IMR-90 (cell line): ENCODE results near the gene MYH10. TPM values are rescaled to one million over a fixed set of nuclear protein-coding genes. Genes with fewer than 3 reads are reported as not detected.

Experiments used
- ATAC-seq: fragments of 200-7000 bp; cut with Tn5 transposase; 2 replicates; pipeline ENCODE4 v1.9.1; 2020; ENCODE audit warnings: low read depth, mild to moderate bottlenecking, moderate library complexity
- BruUV-seq: library from RNA; stranded (reverse); fragments of 400-500 nt; replicated peaks from 2 replicates; lab custom pipeline; 2021; lab: Mats Ljungman, UMichigan
- CTCF ChIA-PET: fragments of 300-600 bp; formaldehyde crosslinking; extraction: SDS; loops from one replicate; lab custom pipeline; 2021; ENCODE audit warnings: antibody characterized with exemption; lab: Yijun Ruan, JAX
- POLR2A ChIA-PET: fragments of 300-600 bp; sonication (Branson Sonifier 250); formaldehyde crosslinking; loops from one replicate; lab custom pipeline; 2022; ENCODE audit warnings: antibody characterized with exemption; ENCODE audit not compliant: unreplicated experiment; lab: Charles Lee
- DNase-seq: peaks from one replicate; pipeline ENCODE4 v3.0.0; 2013
- H2AFZ ChIP-seq: replicated peaks from 2 replicates; pipeline ENCODE3; 2013; ENCODE audit warnings: low read length, mild to moderate bottlenecking; ENCODE audit not compliant: poor library complexity
- H2AK5ac ChIP-seq: 2 replicates; pipeline ENCODE4 v1.6.1; 2013; ENCODE audit warnings: low read depth, low read length, inconsistent platforms
- H2AK9ac ChIP-seq: replicated peaks from 2 replicates; pipeline ENCODE3; 2013; ENCODE audit warnings: mild to moderate bottlenecking, low read depth, low read length, moderate library complexity; ENCODE audit not compliant: poor library complexity
- H2BK120ac ChIP-seq: 2 replicates; pipeline ENCODE4 v1.6.1; 2013; ENCODE audit warnings: low read depth, low read length, inconsistent platforms
- H2BK15ac ChIP-seq: 3 replicates; pipeline ENCODE4 v1.6.1; 2013; ENCODE audit warnings: low read depth, low read length, inconsistent platforms
- H2BK20ac ChIP-seq: 2 replicates; pipeline ENCODE4 v1.6.1; 2013; ENCODE audit warnings: low read depth, mild to moderate bottlenecking, inconsistent platforms, low read length, moderate library complexity
- H2BK5ac ChIP-seq: 2 replicates; pipeline ENCODE4 v1.6.1; 2013; ENCODE audit warnings: mild to moderate bottlenecking, low read depth, low read length, inconsistent platforms; ENCODE audit not compliant: poor library complexity, severe bottlenecking
- H3K14ac ChIP-seq: replicated peaks from 2 replicates; pipeline ENCODE4 v1.6.1; 2013; ENCODE audit warnings: low read depth, low read length, inconsistent platforms
- H3K18ac ChIP-seq: 2 replicates; pipeline ENCODE4 v1.6.1; 2013; ENCODE audit warnings: low read depth, low read length, control low read depth
- H3K23ac ChIP-seq: 2 replicates; pipeline ENCODE4 v1.6.1; 2013; ENCODE audit warnings: low read depth, low read length, inconsistent platforms
- H3K27ac ChIP-seq: 2 replicates; pipeline ENCODE4 v1.5.1; 2013; ENCODE audit warnings: mild to moderate bottlenecking, control low read depth, low read length; ENCODE audit not compliant: insufficient read depth
- H3K27me3 ChIP-seq: 2 replicates; pipeline ENCODE4 v1.6.1; 2013; ENCODE audit warnings: low read length; ENCODE audit not compliant: control insufficient read depth, insufficient read depth
- H3K36me3 ChIP-seq: 2 replicates; pipeline ENCODE4 v1.6.1; 2013; ENCODE audit warnings: low read length, mixed read lengths; ENCODE audit not compliant: control insufficient read depth, insufficient read depth
- H3K4ac ChIP-seq: 2 replicates; pipeline ENCODE4 v1.6.1; 2013; ENCODE audit warnings: low read depth, low read length, inconsistent platforms
- H3K4me1 ChIP-seq: 2 replicates; pipeline ENCODE4 v1.6.1; 2013; ENCODE audit warnings: low read length, mixed read lengths; ENCODE audit not compliant: control insufficient read depth, insufficient read depth
- H3K4me2 ChIP-seq: 2 replicates; pipeline ENCODE4 v1.6.1; 2013; ENCODE audit warnings: low read depth, mild to moderate bottlenecking, control low read depth, low read length, moderate library complexity
- H3K4me3 ChIP-seq: 2 replicates; pipeline ENCODE4 v1.5.1; 2013; ENCODE audit warnings: low read depth, mild to moderate bottlenecking, control low read depth, low read length, moderate library complexity; ENCODE audit not compliant: insufficient read depth
- H3K56ac ChIP-seq: 2 replicates; pipeline ENCODE4 v1.6.1; 2013; ENCODE audit warnings: low read length, inconsistent platforms; ENCODE audit not compliant: insufficient read depth; ENCODE audit errors: extremely low read depth
- H3K79me1 ChIP-seq, 2 experiments: 2 replicates each; pipeline ENCODE4 v1.6.1; 2013; ENCODE audit warnings: low read length in 2 of 2, inconsistent platforms in 1 of 2, low read depth in 1 of 2
- H3K9ac ChIP-seq: 2 replicates; pipeline ENCODE4 v1.6.1; 2013; ENCODE audit warnings: low read depth, low read length, control low read depth
- H3K9me1 ChIP-seq: 2 replicates; pipeline ENCODE4 v1.6.1; 2013; ENCODE audit warnings: low read length, inconsistent platforms; ENCODE audit not compliant: insufficient read depth
- H3K9me3 ChIP-seq: 2 replicates; pipeline ENCODE4 v1.6.1; 2013; ENCODE audit warnings: low read length; ENCODE audit not compliant: control insufficient read depth, insufficient read depth
- H4K20me1 ChIP-seq: 2 replicates; pipeline ENCODE4 v1.6.1; 2013; ENCODE audit warnings: low read length, inconsistent platforms; ENCODE audit not compliant: insufficient read depth
- H4K5ac ChIP-seq: 2 replicates; pipeline ENCODE4 v1.6.1; 2013; ENCODE audit warnings: mild to moderate bottlenecking, low read depth, low read length, control low read depth
- H4K8ac ChIP-seq, 2 experiments: 2 replicates each; pipeline ENCODE4 v1.6.1; 2013; ENCODE audit warnings: low read depth in 2 of 2, low read length in 2 of 2, control low read depth in 1 of 2, inconsistent platforms in 1 of 2
- H4K91ac ChIP-seq: 2 replicates; pipeline ENCODE4 v1.6.1; 2013; ENCODE audit warnings: low read depth, low read length, inconsistent platforms; ENCODE audit not compliant: insufficient read depth
- BHLHE40 ChIP-seq: fragments of 150-350 bp; IDR thresholded peaks from 2 replicates; pipeline ENCODE4 v1.6.1; 2016; ENCODE audit warnings: mild to moderate bottlenecking, low read depth, low read length
- CHD1 ChIP-seq: IDR thresholded peaks from 2 replicates; pipeline ENCODE4 v1.6.1; 2012; ENCODE audit warnings: low read depth, low read length, improper control_type of control experiment
- CTCF ChIP-seq: conservative IDR thresholded peaks from 2 replicates; pipeline ENCODE4 v1.5.1; 2012; ENCODE audit warnings: mild to moderate bottlenecking, low read depth, low read length, improper control_type of control experiment
- FOS ChIP-seq: fragments of 150-350 bp; IDR thresholded peaks from 2 replicates; pipeline ENCODE4 v1.6.1; 2016; ENCODE audit warnings: low read depth, low read length
- MAFK ChIP-seq: IDR thresholded peaks from 2 replicates; pipeline ENCODE4 v1.6.1; 2012; ENCODE audit warnings: low read depth, low read length, improper control_type of control experiment
- MAZ ChIP-seq: IDR thresholded peaks from 2 replicates; pipeline ENCODE4 v1.6.1; 2012; ENCODE audit warnings: low read depth, mild to moderate bottlenecking, low read length, improper control_type of control experiment, moderate library complexity, borderline replicate concordance
- MXI1 ChIP-seq: IDR thresholded peaks from 2 replicates; pipeline ENCODE4 v1.6.1; 2012; ENCODE audit warnings: low read depth, mild to moderate bottlenecking, low read length, moderate library complexity, borderline replicate concordance
- NFE2L2 ChIP-seq: fragments of 150-350 bp; IDR thresholded peaks from 2 replicates; pipeline ENCODE4 v1.6.1; 2016; ENCODE audit warnings: low read depth, mild to moderate bottlenecking, low read length
- POLR2A ChIP-seq: IDR thresholded peaks from 2 replicates; pipeline ENCODE4 v1.6.1; 2012; ENCODE audit warnings: mild to moderate bottlenecking, low read depth, low read length
- RCOR1 ChIP-seq: IDR thresholded peaks from 2 replicates; pipeline ENCODE4 v1.6.1; 2012; ENCODE audit warnings: mild to moderate bottlenecking, low read length, improper control_type of control experiment; ENCODE audit not compliant: insufficient replicate concordance
- RFX5 ChIP-seq: IDR thresholded peaks from 2 replicates; pipeline ENCODE4 v1.8.0; 2012; ENCODE audit warnings: low read depth, mild to moderate bottlenecking, low read length, moderate library complexity
- SMC3 ChIP-seq: fragments of 150-350 bp; IDR thresholded peaks from 2 replicates; pipeline ENCODE4 v1.6.1; 2016; ENCODE audit warnings: low read depth, mild to moderate bottlenecking, antibody characterized with exemption, low read length, moderate library complexity
- USF2 ChIP-seq: fragments of 150-350 bp; IDR thresholded peaks from 2 replicates; pipeline ENCODE4 v1.6.1; 2017; ENCODE audit warnings: mild to moderate bottlenecking, antibody characterized with exemption, low read length, low read depth
- WGBS, 2 experiments: methylation state at CpG; one replicate each; pipeline versions ENCODE4 v1.1.5 to v1.1.7; 2013; ENCODE audit warnings: missing lambda C conversion rate in 2 of 2; ENCODE audit not compliant: insufficient read length in 1 of 2; ENCODE audit errors: extremely low coverage in 2 of 2; 5-methylcytosine and 5-hydroxymethylcytosine counted together
- dilution Hi-C: fragments of 300-500 bp; cut with HindIII; formaldehyde crosslinking; loops from one replicate; pipeline ENCODE4 v1.14.3; 2018; ENCODE audit warnings: low sequenced_read_pairs; ENCODE audit not compliant: unreplicated experiment
- in situ Hi-C: fragments of 300-500 bp; cut with MboI; formaldehyde crosslinking; loops from 3 replicates; pipeline ENCODE4 v1.14.3; 2019; ENCODE audit warnings: low sequenced_read_pairs, inconsistent platforms, mixed read lengths
- intact Hi-C: fragments of 100-400 bp; cut with micrococcal nuclease; formaldehyde crosslinking; loops from 2 replicates; pipeline ENCODE4 v1.10.0; 2022
- polyA plus RNA-seq, 3 experiments: library from polyadenylated mRNA; depleted of rRNA; stranded (reverse); fragments of >200 nt; gene quantifications; 2 replicates each; pipeline ENCODE4 v1.2.3, GENCODE V29; 2012; ENCODE audit warnings: low replicate concordance in 1 of 3
- total RNA-seq: library from RNA; depleted of rRNA; stranded (reverse); fragments of >200 nt; gene quantifications from 2 replicates; pipeline ENCODE4 v1.2.3, GENCODE V29; 2012
- TF ChIP-seq, protein P1 (sequence below): fragments of 150-350 bp; IDR thresholded peaks from 2 replicates; pipeline ENCODE4 v1.6.1; 2016; ENCODE audit warnings: low read depth, mild to moderate bottlenecking, low read length, moderate library complexity, borderline replicate concordance

Gene MYH10
- total and polyA plus RNA-seq, 2 of the 4 experiments (the other 2 are of a cell fraction): 71.2 to 95.2 TPM

DNA sequence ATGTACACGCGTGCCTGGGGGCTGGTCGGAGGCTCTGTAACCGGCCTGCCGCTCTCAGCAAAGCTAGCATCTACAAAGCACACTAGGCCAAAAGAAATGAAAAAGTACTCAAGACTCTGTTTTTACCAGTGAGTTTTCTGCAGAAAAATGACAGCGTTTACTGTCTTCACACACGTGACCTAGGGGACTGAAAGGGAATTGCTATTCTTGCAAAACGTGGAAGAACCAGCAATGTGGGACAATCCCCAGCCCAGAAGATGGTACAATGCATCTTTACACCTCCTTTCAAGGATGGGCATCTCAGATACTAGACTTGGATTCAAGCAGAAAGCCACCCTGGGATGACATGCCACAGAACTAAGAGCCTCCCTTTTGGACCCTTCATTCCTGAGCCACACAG is 153.4 kb downstream of the MYH10 start:
- peaks cover 82% of the 10 kb centered on the region for H3K36me3 ChIP-seq
- peaks cover 6 to 53% of the 10 kb centered on the region in 2 experiments; a peak in 3 of 4 replicates for H3K79me1 ChIP-seq
- H2AK9ac ChIP-seq: peak overlapping the region; percentile 46
- no peak overlapping the region for H4K91ac ChIP-seq
- no peak overlapping the region for H3K18ac ChIP-seq
- H2AFZ ChIP-seq: no peak overlapping the region
- no peak overlapping the region for H3K23ac ChIP-seq
- H4K5ac ChIP-seq: no peak overlapping the region; the same call in 1 of the 2 replicates
- no peak overlapping the region for H2BK120ac ChIP-seq
- no peak for ATAC-seq
- H3K27me3 ChIP-seq: no peaks in the 10 kb centered on the region
- peaks cover 25% of the 10 kb centered on the region for H4K20me1 ChIP-seq
- in situ Hi-C loops (no loop called here), intact Hi-C loops (no loop called here), dilution Hi-C loops (no loop called here)
- ChIA-PET POLR2A (no interaction called here), CTCF (interaction anchor here (0.8 kb wide), 1 partner anchor 57 kb away, joined by 4 read pairs; no protein-coding TSS in a partner anchor)
- no peak overlapping the region for H2BK15ac ChIP-seq
- no peak overlapping the region for H3K4ac ChIP-seq
- no TSS peak for BruUV-seq
- peaks cover 7% of the 10 kb centered on the region for H3K4me1 ChIP-seq
- TF ChIP-seq CHD1 (no peak), NFE2L2 (no peak), SMC3 (no peak), MAFK (no peak), RFX5 (no peak), POLR2A (no peak), MXI1 (no peak), CTCF (no peak), RCOR1 (no peak), BHLHE40 (no peak), FOS (no peak), USF2 (no peak), MAZ (no peak)
- TF ChIP-seq, protein P1, sequence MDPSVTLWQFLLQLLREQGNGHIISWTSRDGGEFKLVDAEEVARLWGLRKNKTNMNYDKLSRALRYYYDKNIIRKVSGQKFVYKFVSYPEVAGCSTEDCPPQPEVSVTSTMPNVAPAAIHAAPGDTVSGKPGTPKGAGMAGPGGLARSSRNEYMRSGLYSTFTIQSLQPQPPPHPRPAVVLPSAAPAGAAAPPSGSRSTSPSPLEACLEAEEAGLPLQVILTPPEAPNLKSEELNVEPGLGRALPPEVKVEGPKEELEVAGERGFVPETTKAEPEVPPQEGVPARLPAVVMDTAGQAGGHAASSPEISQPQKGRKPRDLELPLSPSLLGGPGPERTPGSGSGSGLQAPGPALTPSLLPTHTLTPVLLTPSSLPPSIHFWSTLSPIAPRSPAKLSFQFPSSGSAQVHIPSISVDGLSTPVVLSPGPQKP: no peak
- no peak overlapping the region for H4K8ac ChIP-seq
- no peak overlapping the region for H2AK5ac ChIP-seq
- H3K56ac ChIP-seq: no peak overlapping the region
- no peak overlapping the region for H2BK5ac ChIP-seq
- no peak overlapping the region for H3K4me2 ChIP-seq
- no peaks in the 10 kb centered on the region for H3K9me3 ChIP-seq
- no peak overlapping the region for H3K4me3 ChIP-seq
- no peak for DNase-seq
- no peak overlapping the region for H3K14ac ChIP-seq
- H3K9ac ChIP-seq: no peak overlapping the region
- WGBS, 2 experiments: 98% methylated on average over 6 of the region's 8 CpGs; no CpG with 5 or more reads in 1 of the 2 experiments
- no peak overlapping the region for H2BK20ac ChIP-seq
- H3K27ac ChIP-seq: no peak overlapping the region
- H3K9me1 ChIP-seq: 0 out of 2 replicates have a peak, but pooled peaks cover 9% of the 10 kb centered on the region
